Activated CD4-positive, alpha-beta T cell treated with anti-CD3 and anti-CD28 coated beads, Interleukin-2, amount 50 U/mL, for 24 hours (primary cell): ENCODE measurements around the gene GPS1.
"Not testable (repeated sequence)": the region's sequence is repeated elsewhere in the genome, so short reads cannot be mapped to it uniquely, and the experiment has no call there.

ENCODE experiments used
- DNase-seq, 2 donors: peaks; one replicate each; pipeline ENCODE4 v3.0.0-alpha.2; 2020; ENCODE audit warnings: low read depth in 1 of 2, low spot score in 1 of 2

The GPS1 gene

GRCh38 chr17:82025401-82026107 is 26.1 kb upstream of the GPS1 start:
- DNase-seq, result no peak

DNA sequence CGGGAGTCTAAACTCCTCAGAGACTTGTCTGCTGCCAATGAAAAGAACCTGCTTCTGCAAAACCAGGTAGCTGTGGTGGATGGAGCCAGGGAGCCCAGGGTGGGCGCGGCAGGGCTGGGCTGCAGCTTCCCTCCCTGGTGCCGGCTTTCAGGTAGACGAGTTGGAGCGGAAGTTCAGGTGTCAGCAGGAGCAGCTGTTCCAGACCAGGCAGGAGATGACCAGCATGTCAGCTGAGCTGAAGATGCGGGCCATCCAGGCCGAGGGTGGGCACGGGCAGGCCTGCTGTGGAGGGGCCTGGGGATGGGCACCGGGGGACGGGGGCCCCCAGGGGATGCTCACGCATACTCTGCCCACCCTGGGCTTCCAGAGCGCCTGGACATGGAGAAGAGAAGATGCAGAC is 23.5 kb upstream of the GPS1 start:
- no peak for DNase-seq

DNA sequence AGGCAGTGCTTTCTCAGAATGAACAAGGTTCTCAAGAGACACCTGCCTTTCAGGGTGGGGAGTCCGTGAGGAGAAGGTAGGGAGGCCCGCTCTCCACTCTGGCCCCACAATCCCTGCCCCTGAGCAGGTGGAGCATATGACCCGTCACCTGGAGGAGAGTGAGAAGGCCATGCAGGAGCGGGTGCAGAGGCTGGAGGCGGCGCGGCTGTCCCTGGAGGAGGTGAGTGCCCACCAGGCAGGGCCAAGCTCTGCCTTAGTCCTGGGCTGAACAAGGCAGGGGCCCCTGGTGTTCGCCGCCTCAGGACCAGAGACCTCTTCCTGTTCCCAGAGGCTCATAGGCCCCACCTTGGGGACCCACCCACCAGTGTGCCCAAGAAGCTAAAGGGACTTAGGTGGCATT is 22.7 kb upstream of the GPS1 start:
- DNase-seq, result no peak

DNA sequence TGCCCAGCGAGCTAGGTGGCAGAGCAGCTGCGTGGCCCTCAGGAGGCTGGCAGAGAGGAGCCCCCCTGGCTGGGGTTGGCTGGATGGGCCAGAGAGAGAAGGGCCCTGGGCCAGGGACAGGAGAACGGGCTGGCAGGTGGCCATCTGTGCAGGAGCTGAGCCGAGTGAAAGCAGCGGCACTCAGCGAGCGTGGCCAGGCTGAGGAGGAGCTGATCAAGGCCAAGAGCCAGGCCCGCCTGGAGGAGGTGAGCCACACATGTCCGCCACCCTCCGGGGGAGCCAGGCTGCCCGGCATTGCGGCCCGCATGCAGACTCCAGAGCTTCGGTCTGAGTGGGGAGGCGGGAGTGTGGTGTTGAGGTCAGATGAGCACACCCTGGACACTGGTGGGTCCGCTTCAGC is 22.3 kb upstream of the GPS1 start:
- no peak for DNase-seq

- no peak for DNase-seq
These were observed 21.7 kb upstream of the GPS1 start for GRCh38 chr17:82029990-82030469.

GRCh38 chr17:82030470-82031302 is 21.0 kb upstream of the GPS1 start:
- peak; percentile 63 to 72 for DNase-seq

DNA sequence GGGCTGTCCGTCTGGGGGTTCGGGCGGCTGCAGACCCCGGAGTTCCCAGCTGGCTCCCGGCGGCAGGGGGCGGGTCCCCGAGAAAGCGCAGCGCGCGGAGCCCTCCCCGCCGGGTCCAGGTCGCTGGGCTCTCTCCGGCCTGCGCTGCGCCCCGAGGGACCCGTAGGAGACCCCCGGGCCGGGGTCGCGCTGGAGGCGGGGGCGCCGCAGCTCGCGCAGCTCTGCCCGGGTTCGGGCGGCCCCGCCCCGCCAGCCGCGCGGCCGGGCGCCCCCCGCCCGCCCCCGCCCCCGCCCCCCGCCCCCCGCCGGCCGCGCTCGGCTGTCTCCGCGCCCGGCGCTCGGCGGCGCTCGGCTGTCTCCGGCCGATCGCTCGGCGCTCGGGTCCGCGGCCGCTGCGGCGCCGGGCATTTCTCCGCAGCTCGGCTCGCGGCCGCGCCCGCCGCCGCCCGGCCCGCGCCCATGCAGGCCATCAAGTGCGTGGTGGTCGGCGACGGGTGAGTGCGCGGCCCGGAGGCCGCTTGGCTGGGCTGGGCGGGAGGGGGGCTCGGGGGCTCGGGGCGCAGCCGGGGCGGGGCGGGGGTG is 20.3 kb upstream of the GPS1 start, which contains the start of gene RAC3:
Gene RAC3 (plus strand): TSS at position 376 of the 582 bp plus-strand sequence. CDS start 84 bp downstream, at position 460.
- no peak for DNase-seq

- no peak for DNase-seq
These were observed 19.6 kb upstream of the GPS1 start for GRCh38 chr17:82031885-82032627.

GRCh38 chr17:82033359-82034085 is 18.2 kb upstream of the GPS1 start:
- DNase-seq, result no peak

DNA sequence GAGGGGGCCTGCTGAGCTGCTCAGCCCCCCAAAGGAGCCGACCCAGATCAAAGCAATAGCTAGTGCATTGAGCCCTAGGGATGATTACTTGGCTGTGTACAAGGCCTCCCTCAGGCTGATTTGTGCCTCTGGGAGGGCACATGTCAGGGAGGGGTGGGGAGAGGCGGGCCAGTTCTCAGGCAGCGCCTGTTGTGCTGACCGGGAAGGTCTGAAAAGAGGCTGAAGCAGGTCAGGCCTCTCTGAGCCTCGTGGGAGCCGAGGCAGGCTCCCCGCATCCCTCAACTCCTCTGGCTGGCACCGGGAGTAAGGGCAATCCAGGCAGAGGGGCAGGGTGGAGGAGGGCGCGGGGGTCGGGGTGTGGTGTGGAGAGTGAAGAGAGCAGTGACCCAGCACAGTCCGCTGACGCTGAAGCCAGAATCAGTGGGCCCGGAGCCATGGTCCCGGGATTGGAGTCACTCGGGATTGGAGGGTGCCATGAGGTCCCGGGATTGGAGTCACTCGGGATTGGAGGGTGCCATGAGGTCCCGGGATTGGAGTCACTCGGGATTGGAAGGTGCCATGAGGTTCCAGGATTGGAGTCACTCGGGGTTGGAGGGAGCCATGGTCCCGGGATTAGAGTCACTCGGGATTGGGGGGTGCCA is 17.2 kb upstream of the GPS1 start:
- DNase-seq, result no peak

DNA sequence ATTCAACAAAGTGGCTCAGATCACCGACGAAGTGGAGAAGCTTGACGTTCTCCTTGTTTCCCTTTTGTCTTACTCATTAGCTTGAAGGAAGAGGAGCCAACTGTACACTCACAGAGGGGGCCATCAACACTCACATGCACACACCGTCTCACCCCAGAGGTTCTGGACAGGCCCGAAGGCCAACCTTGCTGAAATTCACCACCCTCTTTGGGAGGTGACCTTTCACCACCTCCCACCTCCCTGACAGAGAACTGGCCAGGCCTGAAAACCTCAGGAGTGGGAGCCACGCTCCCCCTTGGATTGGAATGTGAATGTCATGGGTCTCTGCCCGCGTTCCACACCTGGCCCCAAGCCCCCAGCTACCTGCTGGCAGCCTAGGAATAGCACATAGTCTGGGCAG is 16.2 kb upstream of the GPS1 start:
- DNase-seq, result no peak

GRCh38 chr17:82035956-82036633 is 15.6 kb upstream of the GPS1 start:
- no peak for DNase-seq

- no peak for DNase-seq
These were observed 15.0 kb upstream of the GPS1 start for GRCh38 chr17:82036634-82037091.

- DNase-seq, result peak; percentile 78 to 90
These were observed 14.4 kb upstream of the GPS1 start, which contains the start of gene DCXR for GRCh38 chr17:82037092-82037888. TSS of gene DCXR (minus strand) at chr17:82037697. CDS start at chr17:82037682, 15 bp downstream.

GRCh38 chr17:82037889-82038195 is 13.9 kb upstream of the GPS1 start:
- no peak for DNase-seq

DNA sequence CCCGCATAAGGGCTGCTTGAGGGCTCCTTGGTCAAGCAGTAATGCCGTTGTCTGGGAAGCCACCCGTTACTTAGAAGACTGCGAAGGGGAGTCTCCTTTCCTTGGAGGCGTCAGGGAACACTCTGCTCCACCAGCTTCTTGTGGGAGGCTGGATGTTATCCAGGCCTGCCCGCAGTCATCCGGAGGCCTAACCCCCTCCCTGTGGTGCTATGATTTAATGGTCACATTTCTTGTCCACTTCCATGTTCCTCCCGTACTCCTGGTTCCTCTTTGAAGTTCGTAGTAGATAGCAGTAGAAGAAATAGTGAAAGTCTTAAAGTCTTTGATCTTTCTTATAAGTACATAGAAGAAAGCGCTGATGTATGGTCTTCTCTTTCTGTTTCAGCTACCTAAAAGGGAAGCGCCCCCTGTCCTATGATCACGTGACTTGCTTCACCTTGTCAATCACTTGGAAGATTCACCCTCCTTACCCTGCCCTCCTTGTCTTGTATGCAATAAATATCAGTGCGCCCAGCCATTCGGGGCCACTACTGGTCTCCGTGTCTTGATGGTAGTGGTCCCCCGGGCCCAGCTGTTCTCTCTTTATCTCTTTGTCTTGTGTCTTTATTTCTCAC is 12.8 kb upstream of the GPS1 start:
- not testable (repeated sequence) for DNase-seq

DNA sequence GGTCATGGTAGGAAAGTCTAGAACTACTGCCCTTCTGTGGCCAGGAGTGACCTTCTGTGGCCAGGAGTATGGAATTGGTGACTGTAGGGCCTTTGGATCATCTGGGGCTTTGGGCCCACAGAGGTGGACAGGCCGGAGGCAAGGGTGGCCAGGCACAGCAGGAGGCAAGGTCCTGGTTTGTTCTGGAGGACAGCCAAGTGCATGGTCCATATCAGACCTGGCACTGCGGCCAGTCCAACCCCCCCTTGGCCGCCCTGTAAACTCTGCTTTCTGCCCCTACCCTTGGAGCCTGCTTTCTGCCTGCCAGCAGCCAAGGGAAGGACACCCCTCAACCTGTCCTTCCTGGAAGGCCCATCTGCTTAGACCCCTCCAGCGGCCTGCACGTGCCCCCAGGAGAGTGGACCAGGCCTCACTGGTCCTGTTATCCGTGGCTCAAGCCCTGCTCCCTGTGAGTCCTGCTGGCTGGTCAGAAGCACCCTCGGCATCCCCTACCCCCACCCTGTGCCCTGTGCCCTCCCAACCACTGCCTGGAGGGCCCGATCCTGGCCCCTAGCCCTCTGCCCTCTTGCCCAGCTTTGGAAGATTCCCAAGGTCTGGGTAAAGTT is 11.9 kb upstream of the GPS1 start:
- no peak for DNase-seq
